Naive thymus-derived CD4-positive, alpha-beta T cell (primary cell): ENCODE results near the gene B4GALNT2. TPM values are rescaled to one million over a fixed set of nuclear protein-coding genes. Genes with fewer than 3 reads are reported as not detected.
A peak's percentile ranks its signal among the peaks of the same experiment; 100 is the strongest.
"Not testable (repeated sequence)": the region's sequence is repeated elsewhere in the genome, so short reads cannot be mapped to it uniquely, and the experiment has no call there.

ENCODE experiments used
- ATAC-seq: fragments of 150-1000 bp; cut with Tn5 transposase; 2 replicates; pipeline ENCODE4 v1.10.0; 2021; ENCODE audit warnings: mild to moderate bottlenecking, moderate library complexity
- CTCF ChIA-PET: fragments of 350-600 bp; sonication (Branson Sonifier 250); formaldehyde crosslinking; loops from one replicate; lab custom pipeline; 2021; ENCODE audit warnings: antibody characterized with exemption; lab: Charles Lee
- POLR2A ChIA-PET: fragments of 350-600 bp; sonication (Branson Sonifier 250); formaldehyde crosslinking; loops from one replicate; lab custom pipeline; 2021; ENCODE audit warnings: antibody characterized with exemption, inconsistent platforms; lab: Charles Lee
- DNase-seq, 9 donors: peaks; one replicate each; pipeline versions ENCODE4 v3.0.0 to v3.0.0-alpha.2; 2020 to 2022; ENCODE audit warnings: mixed read lengths in 1 of 9
- H3K27ac ChIP-seq: one replicate; pipeline ENCODE4 v1.7.0; 2013; ENCODE audit warnings: mild to moderate bottlenecking, low read depth, low read length, moderate library complexity
- H3K27me3 ChIP-seq, 2 donors: one replicate each; pipeline ENCODE4 v1.7.0; 2013; ENCODE audit warnings: low read length in 2 of 2, mild to moderate bottlenecking in 2 of 2, moderate library complexity in 2 of 2; ENCODE audit not compliant: control insufficient read depth in 2 of 2, insufficient read depth in 2 of 2
- H3K36me3 ChIP-seq, 3 experiments: 1 replicate in 2 of 3; 2 replicates in 1 of 3; pipeline ENCODE4 v1.7.0; 2013; ENCODE audit warnings: low read length in 3 of 3, mild to moderate bottlenecking in 3 of 3, moderate library complexity in 1 of 3; ENCODE audit not compliant: insufficient read depth in 3 of 3, control insufficient read depth in 2 of 3
- H3K4me1 ChIP-seq, 2 donors: one replicate each; pipeline ENCODE4 v1.7.0; 2013; ENCODE audit warnings: low read length in 2 of 2, mild to moderate bottlenecking in 2 of 2, moderate library complexity in 1 of 2; ENCODE audit not compliant: control insufficient read depth in 2 of 2, insufficient read depth in 2 of 2
- H3K4me3 ChIP-seq: 2 replicates; pipeline ENCODE4 v1.7.0; 2013; ENCODE audit warnings: mild to moderate bottlenecking, low read length
- H3K9me3 ChIP-seq, 3 experiments: 1 replicate in 2 of 3; 2 replicates in 1 of 3; pipeline ENCODE4 v1.7.0; 2013; ENCODE audit warnings: low read length in 3 of 3; ENCODE audit not compliant: control insufficient read depth in 2 of 3
- H3K27ac Mint-ChIP-seq, 9 donors: one replicate each; pipeline ENCODE4 v1.8.0; 2020 to 2022; ENCODE audit warnings: mixed read lengths in 9 of 9, mild to moderate bottlenecking in 8 of 9, moderate library complexity in 5 of 9, inconsistent platforms in 2 of 9
- H3K27me3 Mint-ChIP-seq, 5 donors: one replicate each; pipeline ENCODE4 v1.8.0; 2021 to 2022; ENCODE audit warnings: mixed read lengths in 5 of 5, mild to moderate bottlenecking in 1 of 5
- H3K36me3 Mint-ChIP-seq, 5 donors: one replicate each; pipeline ENCODE4 v1.8.0; 2020 to 2022; ENCODE audit warnings: mixed read lengths in 5 of 5, mild to moderate bottlenecking in 3 of 5, inconsistent platforms in 1 of 5
- H3K4me1 Mint-ChIP-seq, 7 donors: one replicate each; pipeline ENCODE4 v1.8.0; 2020 to 2022; ENCODE audit warnings: mixed read lengths in 7 of 7, mild to moderate bottlenecking in 3 of 7, inconsistent platforms in 1 of 7
- H3K4me3 Mint-ChIP-seq, 10 donors: one replicate each; pipeline ENCODE4 v1.8.0; 2020 to 2022; ENCODE audit warnings: mild to moderate bottlenecking in 10 of 10, mixed read lengths in 10 of 10, moderate library complexity in 6 of 10, inconsistent platforms in 2 of 10
- H3K9me3 Mint-ChIP-seq, 11 donors: one replicate each; pipeline ENCODE4 v1.8.0; 2020 to 2022; ENCODE audit warnings: mixed read lengths in 11 of 11, mild to moderate bottlenecking in 4 of 11, inconsistent platforms in 1 of 11, moderate library complexity in 1 of 11
- intact Hi-C, 2 donors: fragments of 100-400 bp; cut with micrococcal nuclease; formaldehyde crosslinking; loops; one replicate each; pipeline ENCODE4 v1.15.1; 2023
- polyA plus RNA-seq, 2 donors: library from polyadenylated mRNA; unstranded; fragments of 300-500 nt; fragmentation: Illumina TruSeq; gene quantifications; one replicate each; pipeline ENCODE4 v1.2.3, GENCODE V29; 2021
- total RNA-seq, 6 experiments: library from RNA in 5 of 6; stranded (reverse) in 5 of 6; gene quantifications; 1 replicate in 5 of 6; 2 replicates in 1 of 6; pipeline ENCODE4 v1.2.3 and lab custom pipeline; 2021 to 2026

The B4GALNT2 gene
- total RNA-seq, result under 1 TPM in 4 of 5 experiments, not detected in 1; 0.03 to 0.05 (median 0.05) TPM
- polyA plus RNA-seq, result not detected
- total RNA-seq (lab: John Stamatoyannopoulos, UW), result not detected

DNA sequence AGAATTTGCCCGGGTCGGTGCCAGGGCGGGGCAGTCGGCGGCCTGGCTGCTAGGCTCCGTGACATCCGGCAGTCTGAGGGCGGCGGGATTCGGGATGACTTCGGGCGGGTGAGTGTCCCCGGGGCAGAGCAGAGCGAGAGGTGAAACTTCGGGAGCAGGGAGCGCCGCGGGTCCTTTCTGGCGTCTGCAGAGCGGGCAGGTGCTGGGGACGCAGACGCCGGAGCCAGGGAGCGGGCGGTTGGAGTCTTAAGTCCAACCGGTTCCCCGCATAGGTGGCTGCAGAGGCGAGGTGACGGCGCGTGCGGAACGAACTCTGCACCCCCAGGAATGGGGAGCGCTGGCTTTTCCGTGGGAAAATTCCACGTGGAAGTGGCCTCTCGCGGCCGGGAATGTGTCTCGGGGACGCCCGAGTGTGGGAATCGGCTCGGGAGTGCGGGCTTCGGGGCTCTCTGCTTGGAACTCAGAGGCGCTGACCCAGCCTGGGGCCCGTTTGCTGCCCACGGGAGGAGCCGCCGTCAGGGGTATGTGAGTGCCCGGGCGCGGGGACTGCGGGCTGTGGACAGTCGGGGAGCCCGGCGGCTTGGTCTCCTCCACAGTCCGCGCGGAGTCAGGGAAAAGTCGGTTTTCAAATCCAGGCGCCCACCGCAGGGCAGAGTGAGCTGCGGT lies at the start of gene B4GALNT2:
B4GALNT2 (plus strand) TSS at position 71 of the 666 bp plus-strand sequence; CDS start at position 95, 24 bp downstream.
- Histone ChIP-seq H3K36me3 (no peaks in the 10 kb centered on the region), H3K9me3 (no peaks in the 10 kb centered on the region), H3K4me1 (peaks cover 0 to 7% of the 10 kb centered on the region in 2 donors), H3K27ac (no peak within 1 kb of the TSS), H3K27me3 (peaks cover 0 to 14% of the 10 kb centered on the region in 2 donors), H3K4me3 (no peak within 1 kb of the TSS)
- intact Hi-C loops, result no loop called here
- ATAC-seq, result peak; percentile 22
- H3K4me1 Mint-ChIP-seq, result peaks cover 4 to 8% (median 7%) of the 10 kb centered on the region in 7 donors
- ChIA-PET CTCF (interaction anchor here (0.6 kb wide), 1 partner anchor 575 kb away, joined by 3 read pairs; the partner anchor contains the start of gene SLC35B1), POLR2A (no interaction called here)
- H3K9me3 Mint-ChIP-seq, result no peaks in the 10 kb centered on the region
- H3K36me3 Mint-ChIP-seq, result peaks cover 0 to 7% (median 0%) of the 10 kb centered on the region in 5 donors
- DNase-seq, result peak in 6 of 9 donors; percentile 9 to 14 (median 10)
- H3K4me3 Mint-ChIP-seq, result peak within 1 kb of the TSS; percentile 58 to 82 (median 74)
- H3K27me3 Mint-ChIP-seq, result peaks cover 49 to 76% (median 65%) of the 10 kb centered on the region in 5 donors
- no peak within 1 kb of the TSS for H3K27ac Mint-ChIP-seq

DNA sequence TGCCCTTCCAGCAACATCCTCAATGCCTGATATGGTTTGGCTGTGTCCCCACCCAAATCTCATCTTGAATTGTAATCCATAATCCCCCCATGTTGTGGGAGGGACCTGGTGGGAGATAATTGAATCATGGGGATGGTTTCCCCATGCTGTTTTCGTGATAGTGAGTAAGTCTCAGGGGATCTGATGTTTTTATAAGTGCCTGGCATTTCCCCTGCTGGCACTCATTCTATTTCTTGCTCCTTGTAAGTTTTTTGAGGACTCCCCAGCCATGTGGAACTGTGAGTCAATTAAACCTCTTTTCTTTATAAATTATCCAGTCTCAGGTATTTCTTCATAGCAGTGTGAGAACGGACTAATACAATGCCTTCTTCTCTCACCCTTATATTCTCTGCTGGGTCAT lies 47.5 kb upstream of the B4GALNT2 start:
- H3K4me3 ChIP-seq, H3K9me3 ChIP-seq, H3K27ac ChIP-seq, CTCF ChIA-PET, H3K36me3 ChIP-seq, H3K36me3 Mint-ChIP-seq, DNase-seq, H3K4me1 ChIP-seq, H3K4me3 Mint-ChIP-seq, ATAC-seq, intact Hi-C loops, POLR2A ChIA-PET, H3K27ac Mint-ChIP-seq, H3K27me3 ChIP-seq, H3K4me1 Mint-ChIP-seq, H3K9me3 Mint-ChIP-seq: not testable (repeated sequence)
- peaks cover 9 to 36% (median 30%) of the 10 kb centered on the region in 5 donors for H3K27me3 Mint-ChIP-seq

- no peak overlapping the region for H3K4me3 Mint-ChIP-seq
Measured at GRCh38 chr17:49085565-49086315, 46.8 kb upstream of the B4GALNT2 start.

DNA sequence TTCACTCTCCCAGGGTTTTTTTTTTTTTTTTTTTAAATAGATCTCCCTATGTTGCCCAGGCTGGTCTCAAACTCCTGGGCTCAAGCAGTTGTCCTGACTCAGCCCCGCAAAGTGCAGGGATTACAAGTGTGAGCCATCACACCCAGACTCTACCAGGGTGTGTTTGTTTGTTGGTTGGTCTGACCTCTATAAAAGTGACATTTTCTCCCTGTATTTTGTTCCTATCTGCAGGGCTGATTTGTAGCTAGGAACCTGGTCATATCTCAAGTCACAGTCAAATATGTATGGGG lies 46.3 kb upstream of the B4GALNT2 start:
- DNase-seq (no peak), ATAC-seq (no peak)
- ChIA-PET CTCF (no interaction called here), POLR2A (no interaction called here)
- Histone ChIP-seq H3K4me1 (no peaks in the 10 kb centered on the region), H3K27me3 (no peaks in the 10 kb centered on the region), H3K9me3 (no peaks in the 10 kb centered on the region), H3K27ac (no peak overlapping the region), H3K36me3 (no peaks in the 10 kb centered on the region), H3K4me3 (no peak overlapping the region)
- Mint-ChIP-seq H3K27me3 (peaks cover 9 to 34% (median 32%) of the 10 kb centered on the region in 5 donors), H3K36me3 (no peaks in the 10 kb centered on the region), H3K4me1 (peaks cover 0 to 5% (median 0%) of the 10 kb centered on the region in 7 donors), H3K4me3 (no peak overlapping the region), H3K27ac (no peak overlapping the region), H3K9me3 (peaks cover 0 to 1% (median 0%) of the 10 kb centered on the region in 11 donors)
- intact Hi-C loops, result no loop called here

More at GRCh38 chr17:49085565-49086315, 46.8 kb upstream of the B4GALNT2 start:
- Histone ChIP-seq H3K36me3 (no peaks in the 10 kb centered on the region), H3K9me3 (no peaks in the 10 kb centered on the region), H3K4me3 (no peak overlapping the region), H3K27me3 (no peaks in the 10 kb centered on the region), H3K27ac (no peak overlapping the region), H3K4me1 (no peaks in the 10 kb centered on the region)
- no peak overlapping the region for H3K27ac Mint-ChIP-seq
- H3K36me3 Mint-ChIP-seq, result no peaks in the 10 kb centered on the region
- intact Hi-C loops, result no loop called here
- CTCF ChIA-PET, result no interaction called here
- POLR2A ChIA-PET, result no interaction called here
- no peak for DNase-seq
- peaks cover 0 to 1% (median 0%) of the 10 kb centered on the region in 11 donors for H3K9me3 Mint-ChIP-seq
- peaks cover 9 to 36% (median 34%) of the 10 kb centered on the region in 5 donors for H3K27me3 Mint-ChIP-seq
- peaks cover 0 to 5% (median 0%) of the 10 kb centered on the region in 7 donors for H3K4me1 Mint-ChIP-seq
- no peak for ATAC-seq

GRCh38 chr17:49086649-49087048 lies 45.9 kb upstream of the B4GALNT2 start:
- H3K4me3 Mint-ChIP-seq, result no peak overlapping the region
- ChIA-PET CTCF (no interaction called here), POLR2A (no interaction called here)
- H3K4me1 Mint-ChIP-seq, result peaks cover 0 to 5% (median 0%) of the 10 kb centered on the region in 7 donors
- H3K27ac Mint-ChIP-seq, result no peak overlapping the region
- H3K9me3 Mint-ChIP-seq, result peaks cover 0 to 1% (median 0%) of the 10 kb centered on the region in 11 donors
- Histone ChIP-seq H3K36me3 (no peaks in the 10 kb centered on the region), H3K9me3 (no peaks in the 10 kb centered on the region), H3K4me3 (no peak overlapping the region), H3K4me1 (no peaks in the 10 kb centered on the region), H3K27me3 (no peaks in the 10 kb centered on the region), H3K27ac (no peak overlapping the region)
- no peak for DNase-seq
- intact Hi-C loops, result no loop called here
- no peak for ATAC-seq
- no peaks in the 10 kb centered on the region for H3K36me3 Mint-ChIP-seq
- H3K27me3 Mint-ChIP-seq, result peaks cover 9 to 34% (median 28%) of the 10 kb centered on the region in 5 donors

DNA sequence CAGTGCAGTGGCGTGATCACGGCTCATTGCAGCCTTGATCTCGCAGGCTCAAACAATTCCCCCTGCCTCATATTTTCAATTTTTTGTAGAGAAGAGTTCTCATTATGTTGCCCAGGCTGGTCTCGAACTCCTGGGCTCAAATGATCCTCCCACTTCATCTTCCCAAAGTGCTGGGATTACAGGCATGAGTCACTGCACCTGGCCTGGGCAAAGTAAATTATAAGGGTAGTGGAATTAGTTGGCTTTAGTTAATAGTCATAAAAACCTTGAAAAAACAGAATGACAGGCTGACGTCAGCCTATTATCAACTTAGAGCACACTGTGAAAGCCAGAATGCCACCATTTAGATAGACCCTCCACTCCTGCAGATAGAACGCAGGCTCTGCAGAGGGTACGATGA lies 43.5 kb upstream of the B4GALNT2 start:
- peaks cover 3 to 30% (median 20%) of the 10 kb centered on the region in 5 donors for H3K27me3 Mint-ChIP-seq
- H3K4me3 Mint-ChIP-seq, result no peak overlapping the region
- H3K36me3 Mint-ChIP-seq, result no peaks in the 10 kb centered on the region
- H3K27ac Mint-ChIP-seq, result no peak overlapping the region
- POLR2A ChIA-PET, result no interaction called here
- intact Hi-C loops, result no loop called here
- H3K4me1 Mint-ChIP-seq, result peaks cover 0 to 5% (median 0%) of the 10 kb centered on the region in 7 donors
- Histone ChIP-seq H3K36me3 (no peaks in the 10 kb centered on the region), H3K4me3 (no peak overlapping the region), H3K4me1 (no peaks in the 10 kb centered on the region), H3K27ac (no peak overlapping the region), H3K27me3 (no peaks in the 10 kb centered on the region), H3K9me3 (no peaks in the 10 kb centered on the region)
- CTCF ChIA-PET, result interaction anchor here (0.6 kb wide), 1 partner anchor 737 kb away, joined by 3 read pairs; no protein-coding TSS in a partner anchor
- ATAC-seq (no peak), DNase-seq (no peak)
- H3K9me3 Mint-ChIP-seq, result peaks cover 0 to 1% (median 0%) of the 10 kb centered on the region in 11 donors
